ENCODE measurements around the gene EID3. TPM values are rescaled to one million over a fixed set of nuclear protein-coding genes. Genes with fewer than 3 reads are reported as not detected.
A peak's percentile ranks its signal among the peaks of the same experiment; 100 is the strongest.

EID3 gene
- polyA plus RNA-seq, 2 of the 4 experiments (the other 2 are of a cell fraction), result 6.8 to 12.2 TPM

DNA sequence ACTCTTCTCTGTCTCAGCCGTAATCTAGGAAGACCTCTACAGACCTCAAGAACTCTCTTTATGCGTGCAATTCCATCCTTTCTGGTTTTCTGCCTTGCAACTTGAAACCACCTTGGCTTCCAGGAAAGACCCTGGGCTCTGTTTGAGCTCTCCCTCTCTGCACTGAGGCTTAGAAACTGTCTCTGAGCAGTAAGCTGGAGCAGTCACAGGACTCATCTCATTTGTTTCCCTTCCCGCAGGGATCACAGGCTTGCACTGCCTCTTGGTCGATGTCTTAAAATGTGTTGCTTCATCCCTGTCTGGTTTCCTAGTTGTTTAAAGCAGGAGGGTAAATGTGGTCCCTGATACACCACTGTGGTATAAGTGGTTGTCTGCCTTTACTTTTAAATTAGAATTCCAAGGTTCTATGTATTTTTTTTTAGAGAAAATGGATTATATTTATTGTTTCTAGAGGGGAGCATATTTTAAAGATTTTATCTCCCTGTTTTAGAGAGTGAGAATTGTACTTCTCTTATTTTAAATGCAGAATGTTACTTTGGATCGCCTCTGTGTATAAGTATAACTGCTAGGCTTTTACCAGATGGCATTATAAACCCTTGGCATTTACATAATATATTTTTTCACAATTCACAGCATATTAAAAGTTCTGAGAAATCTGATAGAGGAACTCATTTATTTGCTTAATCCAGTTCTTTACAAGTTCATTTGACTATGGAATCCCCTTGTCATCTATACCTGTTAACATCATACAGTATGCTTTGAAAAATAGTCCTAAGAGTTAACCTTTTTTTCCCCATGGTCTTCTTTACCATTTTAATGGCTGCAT is 26.4 kb downstream of the EID3 start (continued):
- peak; percentile 64; the same call in 1 of the 2 replicates for TF ChIP-seq TP53 (CRISPR knock-in tag; IDR thresholded peaks at IDR 0.05)
- no peak for TF ChIP-seq ZFP36 (IDR thresholded peaks at IDR 0.05; ENCODE audit: borderline replicate concordance, partially characterized antibody)
- no peak for TF ChIP-seq EHMT2 (IDR thresholded peaks at IDR 0.05; ENCODE audit: low read depth)
- TF ChIP-seq MAFK (IDR thresholded peaks at IDR 0.05; ENCODE audit: partially characterized antibody), result no peak
- no peak for TF ChIP-seq CHD4 (IDR thresholded peaks at IDR 0.05; ENCODE audit: borderline replicate concordance)
- no peak for TF ChIP-seq PHF8 (IDR thresholded peaks at IDR 0.05; ENCODE audit: borderline replicate concordance, low read depth)
- no peak for TF ChIP-seq FOSL2 (IDR thresholded peaks at IDR 0.05)
- 0 out of 2 replicates have a peak, but pooled peaks have one; percentile 26 for TF ChIP-seq FOSL2 (CRISPR knock-in tag; IDR thresholded peaks at IDR 0.05)
- no peak for TF ChIP-seq BCL3 (IDR thresholded peaks at IDR 0.05)
- no peak for TF ChIP-seq GATA3 (IDR thresholded peaks at IDR 0.05; ENCODE audit: borderline replicate concordance)
- TF ChIP-seq RARB (CRISPR knock-in tag; IDR thresholded peaks at IDR 0.05), result peak; percentile 54; the same call in 1 of the 2 replicates
- no peak for TF ChIP-seq USF2 (IDR thresholded peaks at IDR 0.05)
- no peak for TF ChIP-seq ZSCAN20 (CRISPR knock-in tag; IDR thresholded peaks at IDR 0.05)
- TF ChIP-seq RCOR1 (IDR thresholded peaks at IDR 0.05; ENCODE audit: low read depth, low read length), result no peak
- TF ChIP-seq CTCF (IDR thresholded peaks at IDR 0.05), result no peak
- TF ChIP-seq RAD21 (conservative IDR thresholded peaks at IDR 0.05 in 1 of 2, IDR thresholded peaks at IDR 0.05 in 1 of 2), result no peak
- TF ChIP-seq NPAS2 (CRISPR knock-in tag; IDR thresholded peaks at IDR 0.05; ENCODE audit: borderline replicate concordance), result no peak
- TF ChIP-seq SREBF2 (IDR thresholded peaks at IDR 0.05), result no peak
- TF ChIP-seq CBX2 (IDR thresholded peaks at IDR 0.05; ENCODE audit: borderline replicate concordance, low read depth), result no peak
- no peak for TF ChIP-seq ESRRA (IDR thresholded peaks at IDR 0.05; ENCODE audit: borderline replicate concordance, low read length)
- TF ChIP-seq, protein P1, sequence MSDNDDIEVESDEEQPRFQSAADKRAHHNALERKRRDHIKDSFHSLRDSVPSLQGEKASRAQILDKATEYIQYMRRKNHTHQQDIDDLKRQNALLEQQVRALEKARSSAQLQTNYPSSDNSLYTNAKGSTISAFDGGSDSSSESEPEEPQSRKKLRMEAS (IDR thresholded peaks at IDR 0.05), result no peak
- TF ChIP-seq HEYL (CRISPR knock-in tag; IDR thresholded peaks at IDR 0.05), result no peak
- TF ChIP-seq KDM5A (IDR thresholded peaks at IDR 0.05), result no peak
- no peak for TF ChIP-seq TFCP2L1 (CRISPR knock-in tag; IDR thresholded peaks at IDR 0.05)

DNA sequence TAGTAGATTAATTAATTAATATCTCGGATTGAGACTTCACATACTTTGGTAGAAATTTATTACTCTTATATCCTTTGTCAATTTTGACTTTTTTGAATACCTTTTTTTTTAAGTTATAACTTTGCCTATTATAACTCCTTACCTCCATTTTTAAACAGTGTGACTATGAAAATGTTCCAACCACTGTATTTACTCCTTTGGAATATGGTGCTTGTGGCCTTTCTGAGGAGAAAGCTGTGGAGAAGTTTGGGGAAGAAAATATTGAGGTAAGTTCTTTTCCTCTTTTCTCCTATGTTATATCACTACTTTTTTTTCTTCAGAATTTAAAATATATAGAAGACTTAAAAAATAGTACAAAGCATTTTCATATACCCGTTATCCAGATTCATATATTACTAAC is 27.8 kb downstream of the EID3 start:
- H3K4me3 ChIP-seq, result no peak overlapping the region
- peak overlapping the region; percentile 28; the same call in 2 of the 3 replicates for H3K4me2 ChIP-seq
- ChIA-PET POLR2A (no interaction called here), CTCF (no interaction called here)
- H3K9me3 ChIP-seq, result no peaks in the 10 kb centered on the region
- no peak overlapping the region for H3K27ac ChIP-seq
- FAIRE-seq (peak; percentile 74), ATAC-seq (no peak), DNase-seq (ENCODE audit: low read depth in 1 of 2, low spot score in 1 of 2) (no peak)
- WGBS (ENCODE audit: missing lambda C conversion rate), result 70% methylated on average over 2 of the region's 2 CpGs
- H3K4me1 ChIP-seq, result peaks cover 100% of the 10 kb centered on the region
- TF ChIP-seq BHLHE40 (IDR thresholded peaks at IDR 0.05; ENCODE audit: low read depth, low read length) (no peak), FOXS1 (CRISPR knock-in tag; IDR thresholded peaks at IDR 0.05) (no peak), PHF8 (IDR thresholded peaks at IDR 0.05; ENCODE audit: borderline replicate concordance, low read depth) (no peak), HOXB5 (CRISPR knock-in tag; IDR thresholded peaks at IDR 0.05) (no peak), GATA3 (IDR thresholded peaks at IDR 0.05; ENCODE audit: borderline replicate concordance) (no peak), RARB (CRISPR knock-in tag; IDR thresholded peaks at IDR 0.05) (peak; percentile 2; the same call in 1 of the 2 replicates), POLR2AphosphoS2 (conservative IDR thresholded peaks at IDR 0.05; ENCODE audit: low read length) (peak; percentile 99; the same call in 1 of the 2 replicates)
- TF ChIP-seq, protein P2, sequence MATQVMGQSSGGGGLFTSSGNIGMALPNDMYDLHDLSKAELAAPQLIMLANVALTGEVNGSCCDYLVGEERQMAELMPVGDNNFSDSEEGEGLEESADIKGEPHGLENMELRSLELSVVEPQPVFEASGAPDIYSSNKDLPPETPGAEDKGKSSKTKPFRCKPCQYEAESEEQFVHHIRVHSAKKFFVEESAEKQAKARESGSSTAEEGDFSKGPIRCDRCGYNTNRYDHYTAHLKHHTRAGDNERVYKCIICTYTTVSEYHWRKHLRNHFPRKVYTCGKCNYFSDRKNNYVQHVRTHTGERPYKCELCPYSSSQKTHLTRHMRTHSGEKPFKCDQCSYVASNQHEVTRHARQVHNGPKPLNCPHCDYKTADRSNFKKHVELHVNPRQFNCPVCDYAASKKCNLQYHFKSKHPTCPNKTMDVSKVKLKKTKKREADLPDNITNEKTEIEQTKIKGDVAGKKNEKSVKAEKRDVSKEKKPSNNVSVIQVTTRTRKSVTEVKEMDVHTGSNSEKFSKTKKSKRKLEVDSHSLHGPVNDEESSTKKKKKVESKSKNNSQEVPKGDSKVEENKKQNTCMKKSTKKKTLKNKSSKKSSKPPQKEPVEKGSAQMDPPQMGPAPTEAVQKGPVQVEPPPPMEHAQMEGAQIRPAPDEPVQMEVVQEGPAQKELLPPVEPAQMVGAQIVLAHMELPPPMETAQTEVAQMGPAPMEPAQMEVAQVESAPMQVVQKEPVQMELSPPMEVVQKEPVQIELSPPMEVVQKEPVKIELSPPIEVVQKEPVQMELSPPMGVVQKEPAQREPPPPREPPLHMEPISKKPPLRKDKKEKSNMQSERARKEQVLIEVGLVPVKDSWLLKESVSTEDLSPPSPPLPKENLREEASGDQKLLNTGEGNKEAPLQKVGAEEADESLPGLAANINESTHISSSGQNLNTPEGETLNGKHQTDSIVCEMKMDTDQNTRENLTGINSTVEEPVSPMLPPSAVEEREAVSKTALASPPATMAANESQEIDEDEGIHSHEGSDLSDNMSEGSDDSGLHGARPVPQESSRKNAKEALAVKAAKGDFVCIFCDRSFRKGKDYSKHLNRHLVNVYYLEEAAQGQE (IDR thresholded peaks at IDR 0.05), result no peak
- TF ChIP-seq, protein P3, sequence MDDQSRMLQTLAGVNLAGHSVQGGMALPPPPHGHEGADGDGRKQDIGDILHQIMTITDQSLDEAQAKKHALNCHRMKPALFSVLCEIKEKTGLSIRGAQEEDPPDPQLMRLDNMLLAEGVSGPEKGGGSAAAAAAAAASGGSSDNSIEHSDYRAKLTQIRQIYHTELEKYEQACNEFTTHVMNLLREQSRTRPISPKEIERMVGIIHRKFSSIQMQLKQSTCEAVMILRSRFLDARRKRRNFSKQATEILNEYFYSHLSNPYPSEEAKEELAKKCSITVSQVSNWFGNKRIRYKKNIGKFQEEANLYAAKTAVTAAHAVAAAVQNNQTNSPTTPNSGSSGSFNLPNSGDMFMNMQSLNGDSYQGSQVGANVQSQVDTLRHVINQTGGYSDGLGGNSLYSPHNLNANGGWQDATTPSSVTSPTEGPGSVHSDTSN (IDR thresholded peaks at IDR 0.05), result no peak
